NK-92 (cell line): ENCODE measurements around the gene PPP1R1C.

Experiments used
- DNase-seq: peaks from one replicate; lab custom pipeline; 2025; ENCODE audit not compliant: unreplicated experiment; lab: John Stamatoyannopoulos, UW

The PPP1R1C gene

GRCh38 chr2:181971032-181971431, 14.6 kb upstream of the PPP1R1C start:
- DNase-seq, result no peak

DNA sequence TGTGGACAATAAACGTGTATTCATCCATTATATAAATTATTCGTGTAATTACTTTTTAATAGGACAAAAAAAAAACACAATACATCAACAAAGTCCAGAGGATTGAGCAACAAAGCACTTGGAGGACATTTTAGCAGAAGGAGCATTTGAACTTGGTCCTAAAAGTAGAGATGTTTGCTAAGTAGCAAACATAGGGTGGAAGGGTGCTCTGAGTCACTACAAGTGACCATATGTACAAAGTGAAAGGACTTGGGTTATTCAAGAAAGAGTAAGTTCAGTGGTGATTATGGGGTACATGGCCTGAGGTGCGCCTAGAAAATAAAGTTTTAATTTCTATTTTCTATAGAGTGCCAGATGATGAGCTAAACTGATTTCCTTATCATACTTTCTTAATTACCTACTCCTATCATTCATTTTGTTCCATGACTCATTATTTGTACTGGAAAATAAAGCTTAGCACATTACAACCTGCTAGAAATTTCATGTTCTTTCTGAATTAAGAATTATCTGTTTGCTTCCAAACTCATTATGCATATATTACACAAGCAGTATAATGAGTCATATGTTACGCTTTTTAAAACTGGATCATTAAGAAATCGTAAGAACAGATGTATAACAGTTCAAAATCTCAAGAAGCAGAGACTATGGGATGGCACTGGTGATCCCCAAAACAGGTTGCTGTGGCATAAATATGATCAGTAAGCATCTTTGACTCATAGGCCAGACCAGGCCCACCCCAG, 13.1 kb upstream of the PPP1R1C start:
- DNase-seq, result no peak

- no peak for DNase-seq
Observed at GRCh38 chr2:181973171-181973783, 12.4 kb upstream of the PPP1R1C start.

DNA sequence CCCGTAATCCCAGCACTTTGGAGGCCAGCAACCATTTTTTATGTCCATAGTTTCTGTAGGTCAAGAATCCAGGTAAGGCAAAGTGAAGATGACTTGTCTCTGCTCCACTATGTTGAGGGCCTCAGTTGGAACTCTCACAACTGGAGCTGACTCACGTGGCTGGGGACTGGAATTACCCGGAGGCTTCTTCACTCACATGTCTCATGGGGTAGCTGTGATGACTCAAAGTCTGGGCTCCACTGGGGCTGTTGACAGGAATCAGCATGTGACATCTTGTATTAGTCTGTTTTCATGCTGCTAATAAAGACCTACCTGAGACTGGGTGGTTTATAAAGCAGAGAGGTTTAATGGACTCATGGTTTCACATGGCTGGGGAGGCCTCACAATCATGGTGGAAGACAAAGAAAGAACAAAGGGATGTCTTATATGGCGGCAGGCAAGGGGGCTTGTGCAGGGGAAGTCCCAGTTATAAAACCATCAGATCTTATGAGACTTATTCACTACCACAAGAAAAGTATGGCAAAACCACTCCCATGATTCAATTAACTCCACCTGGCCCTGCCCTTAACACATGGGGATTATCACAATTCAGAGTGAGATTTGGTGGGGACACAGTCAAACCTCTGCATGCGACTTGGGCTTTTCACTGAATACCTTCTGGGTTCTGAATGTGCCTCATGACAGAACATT, 7.8 kb upstream of the PPP1R1C start:
- no peak for DNase-seq

- no peak for DNase-seq
Observed at GRCh38 chr2:181978351-181979150, 7.1 kb upstream of the PPP1R1C start.

DNA sequence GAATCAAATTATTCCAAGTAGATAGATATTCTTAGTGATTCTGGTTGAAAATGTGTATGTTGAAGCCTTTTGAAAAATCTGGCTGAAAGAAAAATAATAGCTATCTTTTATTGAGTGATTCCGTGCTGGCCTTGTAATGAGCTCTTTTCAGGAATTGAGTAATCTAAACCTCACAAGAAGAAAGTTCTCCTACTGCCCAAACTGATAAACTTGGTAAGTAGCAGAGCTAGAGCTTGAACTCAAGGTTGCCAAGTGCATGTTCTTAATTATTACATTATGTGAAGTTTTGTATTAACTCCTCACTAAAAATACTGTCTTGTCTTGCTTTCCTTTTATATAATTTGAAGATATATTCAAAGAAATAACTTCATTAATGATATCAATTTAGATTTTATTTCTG, 1.6 kb upstream of the PPP1R1C start:
- no peak for DNase-seq

- no peak for DNase-seq
Observed at GRCh38 chr2:181984814-181985631, 630 bp upstream of the PPP1R1C start.

- DNase-seq, result no peak
Observed at GRCh38 chr2:181988154-181988924, 2.7 kb downstream of the PPP1R1C start.

- no peak for DNase-seq
Observed at GRCh38 chr2:181989099-181989498, 3.4 kb downstream of the PPP1R1C start.

DNA sequence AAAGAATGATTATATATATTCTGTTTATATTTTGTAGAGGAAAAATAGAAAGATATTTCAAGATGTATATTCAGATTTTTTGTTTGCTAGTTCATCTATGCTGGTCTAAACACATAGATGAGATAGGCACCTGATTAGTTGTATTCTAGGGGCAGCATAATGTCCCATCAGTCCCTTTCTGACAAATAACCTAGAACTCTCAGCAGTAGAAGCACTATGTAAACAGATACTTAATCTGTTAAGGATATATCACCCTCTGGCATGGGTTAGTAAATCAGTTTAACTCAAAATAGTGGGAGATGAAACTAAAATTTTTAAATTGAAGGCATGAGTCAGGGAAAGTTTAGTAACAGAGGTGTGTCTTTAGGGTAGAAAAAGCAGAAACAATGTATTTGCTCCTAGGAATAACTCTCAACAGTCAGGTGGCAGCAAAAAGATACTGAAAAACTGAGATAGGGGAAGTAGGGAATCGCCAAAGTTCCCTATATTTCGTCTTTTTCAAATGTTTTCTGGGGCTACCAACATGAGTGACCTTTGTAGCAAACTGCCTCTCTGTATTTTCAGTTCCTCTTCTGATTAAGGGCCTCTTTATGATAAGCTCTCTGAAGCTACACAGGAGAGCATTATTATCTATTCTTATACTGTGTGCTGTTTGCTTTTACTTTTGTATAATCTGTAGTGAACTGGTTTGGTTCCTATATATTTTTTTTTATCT, 5.7 kb downstream of the PPP1R1C start:
- no peak for DNase-seq

DNA sequence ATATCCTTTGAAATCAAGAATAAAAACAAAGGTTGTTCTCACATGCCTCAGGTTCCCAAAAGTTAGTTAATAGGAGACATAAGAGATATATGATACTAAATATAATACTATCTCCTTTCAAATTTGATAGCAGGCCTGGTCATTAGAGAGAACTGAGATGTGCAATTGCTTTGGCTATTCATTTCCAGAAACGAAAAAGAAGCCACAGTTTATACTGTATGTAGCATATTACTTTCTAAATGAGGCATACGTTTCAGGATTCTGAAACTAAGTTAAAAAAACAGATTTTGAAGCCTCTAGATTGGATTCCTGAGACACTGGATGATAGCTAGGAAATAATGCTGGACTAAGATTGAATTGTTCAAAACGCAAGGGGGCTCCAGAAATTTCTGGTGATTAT, 7.1 kb downstream of the PPP1R1C start:
- DNase-seq, result no peak

DNA sequence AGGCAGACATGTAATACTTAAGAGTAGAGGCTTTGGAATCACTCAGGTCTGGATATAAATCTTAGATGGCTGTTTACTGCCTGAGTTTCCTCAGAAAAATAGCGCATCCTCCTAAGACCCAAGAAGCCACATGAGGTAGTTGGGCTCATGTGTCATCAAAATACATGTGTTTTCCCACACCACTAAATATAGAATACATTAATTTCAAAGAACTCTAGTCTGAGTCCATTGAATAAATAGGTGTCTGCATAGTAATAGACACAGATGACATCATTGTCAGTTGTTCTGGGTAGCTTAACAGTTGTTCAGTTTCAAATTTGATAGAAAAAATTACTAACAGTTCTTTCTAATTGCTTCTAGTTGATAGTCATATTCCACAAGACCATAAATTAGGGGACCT, 9.6 kb downstream of the PPP1R1C start:
- no peak for DNase-seq

- no peak for DNase-seq
Observed at GRCh38 chr2:181998041-181998835, 12.6 kb downstream of the PPP1R1C start.

DNA sequence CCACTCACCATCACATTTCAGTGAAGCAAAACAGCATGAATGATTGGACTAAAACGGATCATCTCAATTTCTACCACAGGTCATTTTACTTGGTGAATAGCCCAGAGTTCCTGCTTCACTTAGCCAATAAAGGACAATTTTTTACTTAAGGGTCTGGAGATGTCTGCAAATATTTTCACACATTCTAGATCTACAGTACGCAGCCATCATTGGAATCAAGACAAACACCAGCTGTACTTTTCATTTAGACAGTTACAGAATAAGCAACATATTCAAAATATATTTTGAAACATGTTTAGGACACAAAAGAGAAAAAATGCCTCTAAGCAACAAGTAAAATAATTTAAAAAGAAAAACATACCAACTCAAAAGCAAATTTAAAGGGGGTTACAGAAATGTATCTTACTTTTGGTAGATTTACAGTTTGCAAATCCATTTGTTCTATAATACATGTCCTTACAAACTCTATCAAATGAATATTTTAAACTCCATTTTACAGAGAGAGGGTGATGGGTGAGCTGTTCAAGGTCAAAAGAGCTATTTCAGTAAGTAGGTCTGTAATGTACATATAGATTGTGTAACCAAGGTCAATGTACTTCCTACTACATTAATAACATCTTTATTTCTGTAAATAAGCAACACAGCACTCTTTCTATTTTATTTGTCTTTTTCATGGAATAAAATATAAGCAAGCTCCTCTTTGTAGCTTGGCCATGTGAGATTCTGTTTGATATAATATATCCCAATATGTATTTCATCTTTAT, 13.4 kb downstream of the PPP1R1C start:
- no peak for DNase-seq

DNA sequence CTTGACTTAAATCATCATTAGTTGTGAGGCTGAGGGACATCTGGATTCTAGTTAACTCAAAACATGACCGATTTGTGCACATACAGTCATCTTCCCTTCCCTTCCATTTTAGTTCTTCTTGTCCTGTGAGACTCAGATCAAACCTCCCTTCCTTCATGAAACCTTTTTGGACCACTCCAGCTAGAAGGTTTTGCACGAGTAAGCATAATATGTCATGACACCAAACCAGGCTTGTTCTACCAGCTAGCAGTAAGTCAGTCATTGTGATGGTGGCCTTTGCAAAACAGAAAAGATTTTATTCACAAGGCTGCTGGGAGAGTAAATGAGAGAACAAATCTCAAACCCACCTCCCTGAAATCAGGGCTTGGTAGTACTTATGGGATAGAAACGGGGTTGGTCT, 14.3 kb downstream of the PPP1R1C start:
- DNase-seq, result no peak

GRCh38 chr2:182004945-182005520, 19.4 kb downstream of the PPP1R1C start:
- DNase-seq, result no peak

DNA sequence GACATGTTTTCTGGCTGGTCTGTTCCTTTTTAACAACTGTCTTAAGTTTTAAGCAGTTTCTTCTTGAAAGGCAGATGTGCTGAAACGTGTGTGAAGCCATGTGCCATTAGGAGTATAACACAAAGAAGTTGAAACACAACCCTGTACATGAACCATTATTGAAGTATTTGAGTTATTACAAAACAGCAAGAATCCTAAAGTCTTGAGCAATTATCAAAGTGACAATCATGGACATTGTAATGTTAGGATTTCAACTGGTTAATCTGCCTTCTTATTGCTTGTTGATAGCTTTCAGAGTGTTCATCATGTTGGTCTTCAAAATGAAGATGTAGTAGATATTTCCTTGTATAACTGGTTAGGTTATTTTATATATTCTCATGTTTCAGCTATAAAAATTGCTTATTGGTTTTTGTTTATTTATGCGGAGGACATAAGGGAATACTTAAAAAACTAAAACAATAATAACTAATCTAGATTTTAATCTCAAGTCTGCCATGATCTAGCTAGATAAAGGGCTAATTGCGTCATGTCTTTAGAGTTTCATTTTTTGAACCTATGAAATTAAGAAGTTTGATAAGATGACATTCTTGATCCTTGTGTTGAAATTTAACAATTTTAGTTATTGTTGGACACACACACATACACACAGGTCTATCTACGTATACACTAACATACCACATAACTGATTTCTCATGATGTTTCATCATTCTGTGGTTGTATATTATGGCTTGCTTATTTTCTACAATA, 21.1 kb downstream of the PPP1R1C start:
- DNase-seq, result no peak
